ENCODE data around the gene SYMPK. TPM values are rescaled to one million over a fixed set of nuclear protein-coding genes. Genes with fewer than 3 reads are reported as not detected.
"Not testable (repeated sequence)": the region's sequence is repeated elsewhere in the genome, so short reads cannot be mapped to it uniquely, and the experiment has no call there.

Gene SYMPK
- total RNA-seq, 4 donors from 2014 or later = 44.0 to 158 (median 90.3) TPM

GRCh38 chr19:45870798-45871197 is 7.9 kb upstream of the SYMPK start:
- no peaks in the 10 kb centered on the region for H3K4me1 ChIP-seq
- no peak for TF ChIP-seq POLR2A (IDR thresholded peaks at IDR 0.05)
- TF ChIP-seq CTCF (IDR thresholded peaks at IDR 0.05) = no peak
- H3K27me3 ChIP-seq = no peaks in the 10 kb centered on the region
- no peaks in the 10 kb centered on the region for H3K36me3 ChIP-seq
- H3K27ac ChIP-seq = no peak overlapping the region
- H3K9me3 ChIP-seq = no peaks in the 10 kb centered on the region
- DNase-seq = no peak
- H3K4me3 ChIP-seq = no peak overlapping the region

GRCh38 chr19:45867241-45867640 is 4.3 kb upstream of the SYMPK start:
- not testable (repeated sequence) for H3K9me3 ChIP-seq, DNase-seq, H3K36me3 ChIP-seq, H3K27me3 ChIP-seq
- Histone ChIP-seq H3K27ac (peak overlapping the region in 3 of 4 donors; percentile 63 to 68 (median 65)), H3K4me1 (peaks cover 0 to 11% (median 8%) of the 10 kb centered on the region in 4 donors), H3K4me3 (peak overlapping the region in 2 of 4 donors; percentile 87 to 88)

GRCh38 chr19:45866400-45867176 is 3.6 kb upstream of the SYMPK start:
- DNase-seq = peak in 2 of 3 donors; percentile 52 to 69
- H3K4me3 ChIP-seq = peak overlapping the region in 3 of 4 donors; percentile 8 to 88 (median 87)
- no peaks in the 10 kb centered on the region for H3K9me3 ChIP-seq
- H3K36me3 ChIP-seq = no peaks in the 10 kb centered on the region
- peak overlapping the region in 3 of 4 donors; percentile 63 to 68 (median 65) for H3K27ac ChIP-seq
- H3K27me3 ChIP-seq = no peaks in the 10 kb centered on the region
- peaks cover 3 to 18% (median 10%) of the 10 kb centered on the region in 4 donors for H3K4me1 ChIP-seq
- TF ChIP-seq CTCF (IDR thresholded peaks at IDR 0.05) = no peak
- TF ChIP-seq POLR2A (IDR thresholded peaks at IDR 0.05) = peak in 1 of 2 donors; percentile 40

- TF ChIP-seq POLR2A (IDR thresholded peaks at IDR 0.05) (no peak), CTCF (IDR thresholded peaks at IDR 0.05) (no peak)
- H3K27ac ChIP-seq = peak overlapping the region in 3 of 4 donors; percentile 63 to 83 (median 65)
- H3K4me1 ChIP-seq = peaks cover 3 to 22% (median 11%) of the 10 kb centered on the region in 4 donors
- DNase-seq = peak in 1 of 3 donors; percentile 52
- H3K36me3 ChIP-seq = no peaks in the 10 kb centered on the region
- no peaks in the 10 kb centered on the region for H3K27me3 ChIP-seq
- peak overlapping the region in 3 of 4 donors; percentile 3 to 88 (median 87) for H3K4me3 ChIP-seq
- H3K9me3 ChIP-seq = no peaks in the 10 kb centered on the region
Measured at GRCh38 chr19:45865269-45865948, 2.5 kb upstream of the SYMPK start.

- H3K9me3 ChIP-seq = no peaks in the 10 kb centered on the region
- H3K36me3 ChIP-seq = no peaks in the 10 kb centered on the region
- H3K4me3 ChIP-seq = peak overlapping the region; percentile 75 to 88 (median 88)
- TF ChIP-seq POLR2A (IDR thresholded peaks at IDR 0.05) = no peak
- DNase-seq = no peak
- no peaks in the 10 kb centered on the region for H3K27me3 ChIP-seq
- H3K4me1 ChIP-seq = peaks cover 3 to 22% (median 11%) of the 10 kb centered on the region in 4 donors
- H3K27ac ChIP-seq = peak overlapping the region; percentile 49 to 83 (median 64)
Measured at GRCh38 chr19:45864629-45865082, 1.7 kb upstream of the SYMPK start.

GRCh38 chr19:45863840-45864628 is 1.1 kb upstream of the SYMPK start, which contains the start of gene FOXA3:
Gene FOXA3, plus strand, starts transcription at chr19:45864326. Its CDS starts 131 bp downstream, at chr19:45864457.
- Histone ChIP-seq H3K27me3 (no peaks in the 10 kb centered on the region), H3K36me3 (peaks cover 0 to 6% (median 0%) of the 10 kb centered on the region in 3 donors), H3K4me3 (peak within 1 kb of the TSS; percentile 75 to 88 (median 88)), H3K9me3 (no peaks in the 10 kb centered on the region), H3K27ac (peak within 1 kb of the TSS; percentile 63 to 94 (median 74)), H3K4me1 (peaks cover 3 to 22% (median 11%) of the 10 kb centered on the region in 4 donors)
- TF ChIP-seq POLR2A (IDR thresholded peaks at IDR 0.05) = peak in 1 of 2 donors; percentile 38
- peak; percentile 27 to 92 (median 73) for TF ChIP-seq CTCF (IDR thresholded peaks at IDR 0.05)
- peak in 2 of 3 donors; percentile 78 to 89 for DNase-seq

Data from Peyer's patch (tissue), 4 donors.